Esophagus squamous epithelium (tissue), 4 donors: ENCODE results near the gene SNRPB.

Experiments
- POLR2A ChIP-seq, 4 donors: fragments of 450-650 bp; IDR thresholded peaks; one replicate each; pipeline ENCODE4 v1.6.1; 2017; ENCODE audit warnings: antibody characterized with exemption in 4 of 4, mild to moderate bottlenecking in 4 of 4, moderate library complexity in 3 of 4
- TF ChIP-seq, protein P1 (sequence below), 6 experiments: fragments of 450-650 bp in 4 of 6; fragments of 200-600 bp in 2 of 6; sonication (generic) in 2 of 6; IDR thresholded peaks; one replicate each; pipeline ENCODE4 v1.5.1; 2016 to 2019; ENCODE audit warnings: antibody characterized with exemption in 6 of 6, mild to moderate bottlenecking in 4 of 6, moderate library complexity in 4 of 6

GRCh38 chr20:2446845-2447244, 23.7 kb downstream of the SNRPB start:
- TF ChIP-seq POLR2A (IDR thresholded peaks at IDR 0.05): no peak
- TF ChIP-seq, protein P1, sequence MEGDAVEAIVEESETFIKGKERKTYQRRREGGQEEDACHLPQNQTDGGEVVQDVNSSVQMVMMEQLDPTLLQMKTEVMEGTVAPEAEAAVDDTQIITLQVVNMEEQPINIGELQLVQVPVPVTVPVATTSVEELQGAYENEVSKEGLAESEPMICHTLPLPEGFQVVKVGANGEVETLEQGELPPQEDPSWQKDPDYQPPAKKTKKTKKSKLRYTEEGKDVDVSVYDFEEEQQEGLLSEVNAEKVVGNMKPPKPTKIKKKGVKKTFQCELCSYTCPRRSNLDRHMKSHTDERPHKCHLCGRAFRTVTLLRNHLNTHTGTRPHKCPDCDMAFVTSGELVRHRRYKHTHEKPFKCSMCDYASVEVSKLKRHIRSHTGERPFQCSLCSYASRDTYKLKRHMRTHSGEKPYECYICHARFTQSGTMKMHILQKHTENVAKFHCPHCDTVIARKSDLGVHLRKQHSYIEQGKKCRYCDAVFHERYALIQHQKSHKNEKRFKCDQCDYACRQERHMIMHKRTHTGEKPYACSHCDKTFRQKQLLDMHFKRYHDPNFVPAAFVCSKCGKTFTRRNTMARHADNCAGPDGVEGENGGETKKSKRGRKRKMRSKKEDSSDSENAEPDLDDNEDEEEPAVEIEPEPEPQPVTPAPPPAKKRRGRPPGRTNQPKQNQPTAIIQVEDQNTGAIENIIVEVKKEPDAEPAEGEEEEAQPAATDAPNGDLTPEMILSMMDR (IDR thresholded peaks at IDR 0.05): no peak
